ENCODE measurements around the gene PRORP. TPM values are rescaled to one million over a fixed set of nuclear protein-coding genes. Genes with fewer than 3 reads are reported as not detected.

Gene PRORP
- total RNA-seq (29.3 and 40.5 TPM in 2 replicates), polyA plus RNA-seq (28.4 and 33.0 TPM in 2 replicates)

GRCh38 chr14:35121887-35122695, at the start of gene PRORP, which contains the start of gene PPP2R3C:
TSS of gene PRORP (plus strand) at chr14:35122552. CDS start at chr14:35123246, 694 bp downstream.
TSS of gene PPP2R3C (minus strand) at chr14:35121990. CDS start at chr14:35121959, 31 bp downstream.
- Histone ChIP-seq H3K36me3 (no peaks in the 10 kb centered on the region), H3K4me1 (ENCODE audit: low read depth) (no peaks in the 10 kb centered on the region)

GRCh38 chr14:35073486-35073885, 48.9 kb upstream of the PRORP start:
- H3K36me3 ChIP-seq, result peaks cover 4% of the 10 kb centered on the region
- no peak overlapping the region for H3K4me3 ChIP-seq
- H3K27ac ChIP-seq, result no peak overlapping the region
- H3K4me1 ChIP-seq (ENCODE audit: low read depth), result no peaks in the 10 kb centered on the region
- no peaks in the 10 kb centered on the region for H3K9me3 ChIP-seq (ENCODE audit: low read depth)
- TF ChIP-seq CTCF (IDR thresholded peaks at IDR 0.05; ENCODE audit: low read depth, low read length), result no peak
- no peak for DNase-seq (ENCODE audit: low read depth in 1 of 2, low spot score in 1 of 2)
- H3K27me3 ChIP-seq, result no peaks in the 10 kb centered on the region

More at GRCh38 chr14:35121887-35122695, at the start of gene PRORP, which contains the start of gene PPP2R3C:
- H3K4me3 ChIP-seq, result peak within 1 kb of the TSS; percentile 89
- TF ChIP-seq CTCF (IDR thresholded peaks at IDR 0.05; ENCODE audit: low read depth, low read length), result no peak
- peak; percentile 96 to 98 for DNase-seq (ENCODE audit: low read depth in 1 of 2, low spot score in 1 of 2)
- H3K9me3 ChIP-seq (ENCODE audit: low read depth), result no peaks in the 10 kb centered on the region
- H3K27ac ChIP-seq, result peak within 1 kb of the TSS; percentile 97
- no peaks in the 10 kb centered on the region for H3K27me3 ChIP-seq

GRCh38 chr14:35078082-35078481, 44.3 kb upstream of the PRORP start:
- no peaks in the 10 kb centered on the region for H3K27me3 ChIP-seq
- peaks cover 32% of the 10 kb centered on the region for H3K36me3 ChIP-seq
- no peaks in the 10 kb centered on the region for H3K9me3 ChIP-seq (ENCODE audit: low read depth)
- H3K27ac ChIP-seq, result no peak overlapping the region
- no peak overlapping the region for H3K4me3 ChIP-seq
- H3K4me1 ChIP-seq (ENCODE audit: low read depth), result no peaks in the 10 kb centered on the region
- no peak for TF ChIP-seq CTCF (IDR thresholded peaks at IDR 0.05; ENCODE audit: low read depth, low read length)
- DNase-seq (ENCODE audit: low read depth in 1 of 2, low spot score in 1 of 2), result no peak

DNA sequence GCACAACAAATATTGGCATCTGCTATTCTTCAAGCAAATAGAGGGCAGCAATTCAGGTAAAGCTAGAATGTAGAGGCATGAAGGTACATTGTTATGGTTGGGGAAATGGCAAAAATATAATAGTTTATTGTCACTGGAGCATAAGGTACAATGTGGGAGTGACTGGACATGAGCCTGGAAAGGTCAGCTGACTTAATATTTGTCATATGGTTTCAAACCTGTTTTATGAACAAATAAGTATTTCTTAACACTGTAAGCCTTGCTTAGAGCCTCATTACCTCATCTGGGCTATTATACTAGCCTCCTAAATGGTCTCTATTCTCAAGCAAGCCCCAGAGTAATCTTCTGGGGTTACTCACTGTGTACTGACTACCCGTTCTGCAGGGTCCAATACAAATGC, 42.6 kb upstream of the PRORP start:
- H3K36me3 ChIP-seq, result peaks cover 39% of the 10 kb centered on the region
- no peaks in the 10 kb centered on the region for H3K4me1 ChIP-seq (ENCODE audit: low read depth)
- H3K9me3 ChIP-seq (ENCODE audit: low read depth), result no peaks in the 10 kb centered on the region
- no peak overlapping the region for H3K27ac ChIP-seq
- H3K27me3 ChIP-seq, result no peaks in the 10 kb centered on the region
- H3K4me3 ChIP-seq, result no peak overlapping the region
- no peak for TF ChIP-seq CTCF (IDR thresholded peaks at IDR 0.05; ENCODE audit: low read depth, low read length)
- no peak for DNase-seq (ENCODE audit: low read depth in 1 of 2, low spot score in 1 of 2)

- no peak for TF ChIP-seq CTCF (IDR thresholded peaks at IDR 0.05; ENCODE audit: low read depth, low read length)
- DNase-seq (ENCODE audit: low read depth in 1 of 2, low spot score in 1 of 2), result no peak
- Histone ChIP-seq H3K4me3 (no peak overlapping the region), H3K9me3 (ENCODE audit: low read depth) (no peaks in the 10 kb centered on the region), H3K36me3 (peaks cover 45% of the 10 kb centered on the region), H3K4me1 (ENCODE audit: low read depth) (no peaks in the 10 kb centered on the region), H3K27ac (no peak overlapping the region), H3K27me3 (no peaks in the 10 kb centered on the region)
Observed at GRCh38 chr14:35083530-35084150, 38.7 kb upstream of the PRORP start.

All from cardiac muscle cell (in vitro differentiated cells and primary cell).